WTC11 (cell line): Measurements from ENCODE around the gene PNLDC1.
"Not testable (repeated sequence)": the region's sequence is repeated elsewhere in the genome, so short reads cannot be mapped to it uniquely, and the experiment has no call there.

Experiments
- ATF2 ChIP-seq: sonication (generic); formaldehyde crosslinking; IDR thresholded peaks from 2 replicates; pipeline ENCODE4 v1.8.1; 2022; ENCODE audit warnings: low read depth, missing genetic modification reagents, borderline replicate concordance
- CTCF ChIP-seq: fragments of 200-600 bp; IDR thresholded peaks from 2 replicates; pipeline ENCODE4 v1.8.0; 2022; ENCODE audit warnings: antibody characterized with exemption
- E2F1 ChIP-seq: sonication (generic); formaldehyde crosslinking; IDR thresholded peaks from 2 replicates; pipeline ENCODE4 v1.8.0; 2022; ENCODE audit warnings: mild to moderate bottlenecking, missing genetic modification reagents
- GABPB1 ChIP-seq: sonication (generic); formaldehyde crosslinking; IDR thresholded peaks from 2 replicates; pipeline ENCODE4 v1.8.1; 2023; ENCODE audit warnings: mild to moderate bottlenecking, missing genetic modification reagents
- HMGXB4 ChIP-seq: sonication (generic); formaldehyde crosslinking; IDR thresholded peaks from 2 replicates; pipeline ENCODE4 v1.8.1; 2023; ENCODE audit warnings: mild to moderate bottlenecking, moderate library complexity, missing genetic modification reagents
- KAT7 ChIP-seq: sonication (generic); formaldehyde crosslinking; IDR thresholded peaks from 2 replicates; pipeline ENCODE4 v1.8.1; 2023; ENCODE audit warnings: missing genetic modification reagents, mild to moderate bottlenecking, borderline replicate concordance
- RELA ChIP-seq: sonication (generic); formaldehyde crosslinking; IDR thresholded peaks from 2 replicates; pipeline ENCODE4 v1.8.1; 2022; ENCODE audit warnings: missing genetic modification reagents, mild to moderate bottlenecking, borderline replicate concordance
- SMAD3 ChIP-seq: sonication (generic); formaldehyde crosslinking; IDR thresholded peaks from 2 replicates; pipeline ENCODE4 v1.8.0; 2022; ENCODE audit warnings: missing genetic modification reagents, mild to moderate bottlenecking, borderline replicate concordance

GRCh38 chr6:159824690-159825089 is 24.6 kb downstream of the PNLDC1 start:
- TF ChIP-seq KAT7; RELA; CTCF; SMAD3; GABPB1 (CRISPR knock-in tag); ATF2; E2F1; HMGXB4 (CRISPR knock-in tag): not testable (repeated sequence)
